Measurements from ENCODE around the gene GFOD1. TPM values are rescaled to one million over a fixed set of nuclear protein-coding genes. Genes with fewer than 3 reads are reported as not detected.

GFOD1 gene
- total and polyA plus RNA-seq, 10 of the 15 experiments (the other 5 are each of a cell fraction or from before 2014, with no cell fraction given) = 6.5 to 41.4 (median 16.0) TPM

DNA sequence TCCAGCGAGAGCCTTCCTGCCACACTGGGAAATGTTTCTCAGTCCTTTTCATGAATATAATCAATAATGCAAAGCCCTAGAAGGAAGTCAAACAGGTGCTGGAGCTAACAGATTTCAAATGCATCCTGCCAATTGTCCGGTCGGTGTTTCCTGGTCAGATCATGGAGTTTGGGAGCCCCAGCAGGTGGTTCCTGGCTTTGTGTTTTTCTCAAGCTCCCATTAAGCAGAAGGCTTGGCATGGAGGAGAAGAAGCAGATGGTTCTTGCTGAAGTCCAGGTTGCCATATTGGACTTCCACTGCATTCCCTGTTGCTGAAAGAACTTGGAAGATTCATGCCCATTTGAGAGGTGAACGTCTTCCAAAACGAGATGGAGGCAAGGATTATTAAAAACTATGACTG is 68.6 kb downstream of the GFOD1 start:
- H3K4me1 ChIP-seq (ENCODE audit: control insufficient read depth, insufficient read depth, low read length) = peaks cover 13% of the 10 kb centered on the region
- in situ Hi-C loops (cut with MboI) = no loop called here
- FAIRE-seq (no peak), DNase-seq (ENCODE audit: low read depth, low spot score) (no peak), ATAC-seq (no peak)
- H3K27ac ChIP-seq (ENCODE audit: control insufficient read depth, insufficient read depth) = no peak overlapping the region
- H3K9me3 ChIP-seq (replicated peaks; ENCODE audit: control insufficient read depth, insufficient read depth, low read length) = no peaks in the 10 kb centered on the region; the same call in 2 of the 3 replicates
- H2AFZ ChIP-seq (ENCODE audit: control insufficient read depth, low read depth, low read length) = no peak overlapping the region
- peaks cover 24% of the 10 kb centered on the region for H3K79me2 ChIP-seq (ENCODE audit: control insufficient read depth, insufficient read depth, low read length)
- 93% methylated on average over 5 of the region's 5 CpGs for WGBS (ENCODE audit: insufficient coverage, insufficient replicate concordance, low lambda C conversion rate, missing lambda C conversion rate)
- POLR2A ChIA-PET = no interaction called here
- TF ChIP-seq SREBF1 (IDR thresholded peaks at IDR 0.05; ENCODE audit: low read length) = no peak
- no peak for TF ChIP-seq ZSCAN29 (IDR thresholded peaks at IDR 0.05)
- H4K20me1 ChIP-seq (ENCODE audit: control insufficient read depth, insufficient read depth) = no peaks in the 10 kb centered on the region
- RAD21 ChIA-PET (ENCODE audit: unreplicated experiment) = no interaction called here
- H3K27me3 ChIP-seq (replicated peaks in 1 of 2; ENCODE audit: control insufficient read depth in 2 of 2, insufficient read depth in 2 of 2, low read length in 1 of 2) = no peaks in the 10 kb centered on the region
- intact Hi-C loops (cut with micrococcal nuclease; ENCODE audit: unreplicated experiment) = no loop called here
- H3K9ac ChIP-seq (ENCODE audit: control insufficient read depth, insufficient read depth, low read length) = no peak overlapping the region
- H3K4me3 ChIP-seq = no peak overlapping the region
- CTCF ChIA-PET = interaction anchor here (1.1 to 1.4 kb wide), 2 partner anchors 13 to 40 kb away, joined by 3 to 4 read pairs; no protein-coding TSS in a partner anchor
- H3K36me3 ChIP-seq (ENCODE audit: control insufficient read depth in 2 of 2, insufficient read depth in 2 of 2, low read length in 1 of 2) = peaks cover 6 to 20% of the 10 kb centered on the region in 2 experiments
- SMC1A ChIA-PET (ENCODE audit: uncharacterized antibody, unreplicated experiment) = interaction anchor here (0.6 to 17.6 kb wide), 4 partner anchors 9 to 82 kb away, joined by 3 to 240 read pairs (median 4); no protein-coding TSS in a partner anchor
- H3K4me2 ChIP-seq (ENCODE audit: control insufficient read depth, insufficient read depth) = no peak overlapping the region
- no TSS peak for BruUV-seq (replicated peaks)

DNA sequence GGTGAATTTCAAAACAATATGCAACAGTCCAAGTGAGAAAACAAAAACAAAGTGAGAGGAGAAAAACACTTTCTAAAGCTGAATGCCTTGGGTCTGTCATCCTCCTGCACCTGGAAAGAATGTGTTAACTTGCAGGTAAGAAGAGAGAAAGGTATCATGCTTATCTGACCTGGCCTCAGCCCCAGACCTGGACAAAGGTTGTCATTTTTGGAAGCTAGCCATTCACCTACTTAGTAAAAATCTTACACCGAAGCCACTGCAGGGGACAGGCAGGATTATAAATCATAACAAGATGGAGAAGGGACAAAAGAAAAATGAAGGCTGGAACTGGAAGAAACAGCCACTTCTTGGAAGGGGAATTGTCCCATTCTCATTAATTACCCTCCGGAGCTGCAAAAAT is 69.4 kb downstream of the GFOD1 start:
- DNase-seq (ENCODE audit: low read depth, low spot score) = no peak
- H3K27me3 ChIP-seq (replicated peaks in 1 of 2; ENCODE audit: control insufficient read depth in 2 of 2, insufficient read depth in 2 of 2, low read length in 1 of 2) = no peaks in the 10 kb centered on the region
- FAIRE-seq = no peak
- ChIA-PET RAD21 (ENCODE audit: unreplicated experiment) (no interaction called here), CTCF (interaction anchor here (0.6 to 1.1 kb wide), 2 partner anchors 18 to 39 kb away, joined by 3 to 4 read pairs; no protein-coding TSS in a partner anchor), POLR2A (no interaction called here), SMC1A (ENCODE audit: uncharacterized antibody, unreplicated experiment) (interaction anchor here (1.2 to 17.6 kb wide), 3 partner anchors 10 to 22 kb away, joined by 4 to 240 read pairs (median 4); no protein-coding TSS in a partner anchor)
- peaks cover 17% of the 10 kb centered on the region for H3K79me2 ChIP-seq (ENCODE audit: control insufficient read depth, insufficient read depth, low read length)
- no peak overlapping the region for H3K27ac ChIP-seq (ENCODE audit: control insufficient read depth, insufficient read depth)
- peaks cover 9% of the 10 kb centered on the region for H3K4me1 ChIP-seq (ENCODE audit: control insufficient read depth, insufficient read depth, low read length)
- no peaks in the 10 kb centered on the region; the same call in 2 of the 3 replicates for H3K9me3 ChIP-seq (replicated peaks; ENCODE audit: control insufficient read depth, insufficient read depth, low read length)
- in situ Hi-C loops (cut with MboI) (no loop called here), intact Hi-C loops (cut with micrococcal nuclease; ENCODE audit: unreplicated experiment) (no loop called here)
- 100% methylated on average over 2 of the region's 2 CpGs for WGBS (ENCODE audit: insufficient coverage, insufficient replicate concordance, low lambda C conversion rate, missing lambda C conversion rate)
- BruUV-seq (replicated peaks) = no TSS peak
- H3K4me3 ChIP-seq = no peak overlapping the region
- H3K36me3 ChIP-seq (ENCODE audit: control insufficient read depth in 2 of 2, insufficient read depth in 2 of 2, low read length in 1 of 2) = peaks cover 8 to 16% of the 10 kb centered on the region in 2 experiments; a peak in 3 of 4 replicates
- H2AFZ ChIP-seq (ENCODE audit: control insufficient read depth, low read depth, low read length) = no peak overlapping the region
- H3K4me2 ChIP-seq (ENCODE audit: control insufficient read depth, insufficient read depth) = no peak overlapping the region
- ATAC-seq = no peak
- no peak overlapping the region for H3K9ac ChIP-seq (ENCODE audit: control insufficient read depth, insufficient read depth, low read length)
- no peaks in the 10 kb centered on the region for H4K20me1 ChIP-seq (ENCODE audit: control insufficient read depth, insufficient read depth)
- TF ChIP-seq LARP7 (IDR thresholded peaks at IDR 0.05) = no peak
- TF ChIP-seq, protein P1, sequence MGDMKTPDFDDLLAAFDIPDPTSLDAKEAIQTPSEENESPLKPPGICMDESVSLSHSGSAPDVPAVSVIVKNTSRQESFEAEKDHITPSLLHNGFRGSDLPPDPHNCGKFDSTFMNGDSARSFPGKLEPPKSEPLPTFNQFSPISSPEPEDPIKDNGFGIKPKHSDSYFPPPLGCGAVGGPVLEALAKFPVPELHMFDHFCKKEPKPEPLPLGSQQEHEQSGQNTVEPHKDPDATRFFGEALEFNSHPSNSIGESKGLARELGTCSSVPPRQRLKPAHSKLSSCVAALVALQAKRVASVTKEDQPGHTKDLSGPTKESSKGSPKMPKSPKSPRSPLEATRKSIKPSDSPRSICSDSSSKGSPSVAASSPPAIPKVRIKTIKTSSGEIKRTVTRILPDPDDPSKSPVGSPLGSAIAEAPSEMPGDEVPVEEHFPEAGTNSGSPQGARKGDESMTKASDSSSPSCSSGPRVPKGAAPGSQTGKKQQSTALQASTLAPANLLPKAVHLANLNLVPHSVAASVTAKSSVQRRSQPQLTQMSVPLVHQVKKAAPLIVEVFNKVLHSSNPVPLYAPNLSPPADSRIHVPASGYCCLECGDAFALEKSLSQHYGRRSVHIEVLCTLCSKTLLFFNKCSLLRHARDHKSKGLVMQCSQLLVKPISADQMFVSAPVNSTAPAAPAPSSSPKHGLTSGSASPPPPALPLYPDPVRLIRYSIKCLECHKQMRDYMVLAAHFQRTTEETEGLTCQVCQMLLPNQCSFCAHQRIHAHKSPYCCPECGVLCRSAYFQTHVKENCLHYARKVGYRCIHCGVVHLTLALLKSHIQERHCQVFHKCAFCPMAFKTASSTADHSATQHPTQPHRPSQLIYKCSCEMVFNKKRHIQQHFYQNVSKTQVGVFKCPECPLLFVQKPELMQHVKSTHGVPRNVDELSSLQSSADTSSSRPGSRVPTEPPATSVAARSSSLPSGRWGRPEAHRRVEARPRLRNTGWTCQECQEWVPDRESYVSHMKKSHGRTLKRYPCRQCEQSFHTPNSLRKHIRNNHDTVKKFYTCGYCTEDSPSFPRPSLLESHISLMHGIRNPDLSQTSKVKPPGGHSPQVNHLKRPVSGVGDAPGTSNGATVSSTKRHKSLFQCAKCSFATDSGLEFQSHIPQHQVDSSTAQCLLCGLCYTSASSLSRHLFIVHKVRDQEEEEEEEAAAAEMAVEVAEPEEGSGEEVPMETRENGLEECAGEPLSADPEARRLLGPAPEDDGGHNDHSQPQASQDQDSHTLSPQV (IDR thresholded peaks at IDR 0.05) = no peak
- no peak for TF ChIP-seq EGR1 (IDR thresholded peaks at IDR 0.05; ENCODE audit: borderline replicate concordance in 1 of 2, low read depth in 2 of 2, low read length in 2 of 2)
- no peak for TF ChIP-seq STAT1 (conservative IDR thresholded peaks at IDR 0.05)
- no peak for TF ChIP-seq MXI1 (IDR thresholded peaks at IDR 0.05; ENCODE audit: low read depth, low read length)
- TF ChIP-seq ASH2L (IDR thresholded peaks at IDR 0.05; ENCODE audit: borderline replicate concordance, low read depth) = no peak
- TF ChIP-seq, protein P2, sequence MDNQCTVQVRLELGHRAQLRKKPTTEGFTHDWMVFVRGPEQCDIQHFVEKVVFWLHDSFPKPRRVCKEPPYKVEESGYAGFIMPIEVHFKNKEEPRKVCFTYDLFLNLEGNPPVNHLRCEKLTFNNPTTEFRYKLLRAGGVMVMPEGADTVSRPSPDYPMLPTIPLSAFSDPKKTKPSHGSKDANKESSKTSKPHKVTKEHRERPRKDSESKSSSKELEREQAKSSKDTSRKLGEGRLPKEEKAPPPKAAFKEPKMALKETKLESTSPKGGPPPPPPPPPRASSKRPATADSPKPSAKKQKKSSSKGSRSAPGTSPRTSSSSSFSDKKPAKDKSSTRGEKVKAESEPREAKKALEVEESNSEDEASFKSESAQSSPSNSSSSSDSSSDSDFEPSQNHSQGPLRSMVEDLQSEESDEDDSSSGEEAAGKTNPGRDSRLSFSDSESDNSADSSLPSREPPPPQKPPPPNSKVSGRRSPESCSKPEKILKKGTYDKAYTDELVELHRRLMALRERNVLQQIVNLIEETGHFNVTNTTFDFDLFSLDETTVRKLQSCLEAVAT (IDR thresholded peaks at IDR 0.05) = no peak
- TF ChIP-seq PAX8 (IDR thresholded peaks at IDR 0.05) = no peak
- TF ChIP-seq NR2C2 (IDR thresholded peaks at IDR 0.05; ENCODE audit: borderline replicate concordance, control insufficient read depth, insufficient read length, low read depth) = no peak
- TF ChIP-seq JUNB (IDR thresholded peaks at IDR 0.05) = no peak

Measured in GM12878 (cell line).